ENCODE results near the gene ZNF768. TPM values are rescaled to one million over a fixed set of nuclear protein-coding genes. Genes with fewer than 3 reads are reported as not detected.

ZNF768 gene
- total RNA-seq, 1 donor from 2014 or later: 45.6 TPM

DNA sequence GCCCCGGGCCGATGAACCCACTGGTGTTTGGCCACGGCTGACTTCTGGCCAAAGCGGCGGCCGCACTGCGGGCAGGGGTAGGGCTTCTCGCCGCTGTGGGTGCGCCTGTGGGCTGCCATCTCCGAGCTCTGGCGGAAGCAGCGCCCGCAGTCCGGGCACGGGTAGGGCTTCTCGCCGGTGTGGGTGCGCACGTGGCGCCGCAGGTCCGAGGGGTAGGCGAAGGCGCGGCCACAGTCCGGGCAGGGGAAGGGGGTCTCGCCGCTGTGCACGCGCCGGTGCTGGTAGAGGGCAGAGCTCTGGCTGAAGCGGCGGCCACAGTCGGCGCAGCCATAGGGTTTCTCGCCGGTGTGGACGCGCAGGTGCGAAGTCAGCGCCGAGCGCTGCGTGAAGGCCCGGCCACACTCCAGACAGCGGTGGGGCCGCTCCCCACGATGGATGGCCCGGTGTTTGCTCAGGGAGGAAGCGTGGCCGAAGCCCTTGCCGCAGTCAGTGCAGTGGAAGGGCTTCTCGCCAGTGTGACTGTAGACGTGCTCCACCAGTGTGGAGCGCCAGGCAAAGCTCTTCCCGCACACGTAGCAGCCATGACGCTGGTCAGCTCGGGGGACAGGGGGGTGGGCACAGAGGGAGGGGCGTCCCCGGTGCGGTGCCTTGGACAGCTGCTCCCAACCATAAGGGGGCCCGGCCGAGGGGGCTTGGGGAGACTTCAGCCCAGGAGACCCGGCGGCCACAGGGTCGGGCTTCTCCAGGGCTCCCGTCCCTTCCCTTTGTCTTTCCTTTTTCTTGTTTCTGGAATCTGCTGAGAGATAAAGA lies 29.2 kb upstream of the ZNF768 start:
- Mint-ChIP-seq H3K9me3 (ENCODE audit: unreplicated experiment) (peaks cover 10% of the 10 kb centered on the region), H3K36me3 (ENCODE audit: unreplicated experiment) (peaks cover 11% of the 10 kb centered on the region), H3K27ac (ENCODE audit: unreplicated experiment) (peak overlapping the region; percentile 98), H3K4me1 (ENCODE audit: low read depth, unreplicated experiment) (peaks cover 23% of the 10 kb centered on the region), H3K27me3 (ENCODE audit: unreplicated experiment) (peaks cover 11% of the 10 kb centered on the region), H3K4me3 (ENCODE audit: unreplicated experiment) (peak overlapping the region; percentile 95)
- TF ChIP-seq, protein P1, sequence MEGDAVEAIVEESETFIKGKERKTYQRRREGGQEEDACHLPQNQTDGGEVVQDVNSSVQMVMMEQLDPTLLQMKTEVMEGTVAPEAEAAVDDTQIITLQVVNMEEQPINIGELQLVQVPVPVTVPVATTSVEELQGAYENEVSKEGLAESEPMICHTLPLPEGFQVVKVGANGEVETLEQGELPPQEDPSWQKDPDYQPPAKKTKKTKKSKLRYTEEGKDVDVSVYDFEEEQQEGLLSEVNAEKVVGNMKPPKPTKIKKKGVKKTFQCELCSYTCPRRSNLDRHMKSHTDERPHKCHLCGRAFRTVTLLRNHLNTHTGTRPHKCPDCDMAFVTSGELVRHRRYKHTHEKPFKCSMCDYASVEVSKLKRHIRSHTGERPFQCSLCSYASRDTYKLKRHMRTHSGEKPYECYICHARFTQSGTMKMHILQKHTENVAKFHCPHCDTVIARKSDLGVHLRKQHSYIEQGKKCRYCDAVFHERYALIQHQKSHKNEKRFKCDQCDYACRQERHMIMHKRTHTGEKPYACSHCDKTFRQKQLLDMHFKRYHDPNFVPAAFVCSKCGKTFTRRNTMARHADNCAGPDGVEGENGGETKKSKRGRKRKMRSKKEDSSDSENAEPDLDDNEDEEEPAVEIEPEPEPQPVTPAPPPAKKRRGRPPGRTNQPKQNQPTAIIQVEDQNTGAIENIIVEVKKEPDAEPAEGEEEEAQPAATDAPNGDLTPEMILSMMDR (IDR thresholded peaks at IDR 0.05; ENCODE audit: partially characterized antibody, unreplicated experiment): no peak
- no peak for DNase-seq

GRCh38 chr16:30554557-30555314 lies 28.4 kb upstream of the ZNF768 start:
- Mint-ChIP-seq H3K4me3 (ENCODE audit: unreplicated experiment) (no peak overlapping the region), H3K4me1 (ENCODE audit: low read depth, unreplicated experiment) (peaks cover 21% of the 10 kb centered on the region), H3K27me3 (ENCODE audit: unreplicated experiment) (peaks cover 11% of the 10 kb centered on the region), H3K36me3 (ENCODE audit: unreplicated experiment) (peaks cover 11% of the 10 kb centered on the region), H3K9me3 (ENCODE audit: unreplicated experiment) (peaks cover 10% of the 10 kb centered on the region), H3K27ac (ENCODE audit: unreplicated experiment) (no peak overlapping the region)
- no peak for DNase-seq
- TF ChIP-seq, protein P1 (IDR thresholded peaks at IDR 0.05; ENCODE audit: partially characterized antibody, unreplicated experiment): no peak

DNA sequence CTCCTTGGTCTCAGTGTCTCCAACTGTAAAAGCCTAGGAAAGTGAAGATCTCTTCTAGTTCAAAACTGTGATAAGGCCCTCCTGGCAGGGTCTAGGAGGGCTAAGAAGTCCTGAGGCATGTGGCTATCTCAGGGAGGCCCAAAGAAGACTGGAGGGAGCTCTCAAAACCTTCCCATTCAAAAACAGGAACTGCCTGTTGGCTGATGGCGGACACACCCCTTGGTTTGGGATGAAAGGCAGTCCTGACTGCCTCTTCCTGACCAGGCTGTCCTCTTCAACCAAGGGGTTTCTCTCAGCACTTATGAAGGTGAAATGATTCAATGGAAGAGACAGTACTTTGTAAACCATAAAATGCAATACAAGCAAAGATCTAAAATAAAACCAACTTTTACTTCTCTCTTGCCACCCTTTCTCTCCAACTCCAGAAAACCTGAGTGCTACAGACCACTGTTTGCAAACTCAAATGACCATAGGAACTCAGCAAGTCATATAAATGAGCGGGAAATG lies 27.1 kb upstream of the ZNF768 start:
- peaks cover 10% of the 10 kb centered on the region for H3K4me1 Mint-ChIP-seq (ENCODE audit: low read depth, unreplicated experiment)
- H3K36me3 Mint-ChIP-seq (ENCODE audit: unreplicated experiment): peaks cover 11% of the 10 kb centered on the region
- DNase-seq: no peak
- H3K27me3 Mint-ChIP-seq (ENCODE audit: unreplicated experiment): peaks cover 7% of the 10 kb centered on the region
- H3K27ac Mint-ChIP-seq (ENCODE audit: unreplicated experiment): no peak overlapping the region
- H3K4me3 Mint-ChIP-seq (ENCODE audit: unreplicated experiment): no peak overlapping the region
- peaks cover 8% of the 10 kb centered on the region for H3K9me3 Mint-ChIP-seq (ENCODE audit: unreplicated experiment)
- TF ChIP-seq, protein P1 (IDR thresholded peaks at IDR 0.05; ENCODE audit: partially characterized antibody, unreplicated experiment): no peak

DNA sequence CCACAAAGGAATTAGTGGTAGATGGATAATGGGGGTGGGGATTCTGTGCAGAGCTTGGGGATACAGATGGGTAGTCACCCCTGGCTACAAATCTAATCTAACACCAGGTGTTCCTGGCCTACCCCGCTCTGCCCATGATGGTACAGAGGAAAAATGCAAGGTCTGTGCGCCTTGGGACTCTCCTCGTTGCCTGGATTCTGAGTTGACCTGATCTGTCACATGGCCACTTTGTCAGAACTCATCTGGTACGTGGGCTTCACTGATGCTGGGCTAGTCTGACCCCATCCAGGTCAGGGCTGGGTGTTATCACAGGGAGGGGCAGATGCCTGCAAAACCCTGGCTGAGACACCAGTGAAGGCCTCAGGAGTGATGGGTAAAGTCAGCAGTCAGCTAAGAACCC lies 26.6 kb upstream of the ZNF768 start:
- no peak overlapping the region for H3K27ac Mint-ChIP-seq (ENCODE audit: unreplicated experiment)
- peaks cover 8% of the 10 kb centered on the region for H3K27me3 Mint-ChIP-seq (ENCODE audit: unreplicated experiment)
- H3K4me1 Mint-ChIP-seq (ENCODE audit: low read depth, unreplicated experiment): peaks cover 10% of the 10 kb centered on the region
- H3K36me3 Mint-ChIP-seq (ENCODE audit: unreplicated experiment): peaks cover 11% of the 10 kb centered on the region
- TF ChIP-seq, protein P1 (IDR thresholded peaks at IDR 0.05; ENCODE audit: partially characterized antibody, unreplicated experiment): no peak
- no peak overlapping the region for H3K4me3 Mint-ChIP-seq (ENCODE audit: unreplicated experiment)
- H3K9me3 Mint-ChIP-seq (ENCODE audit: unreplicated experiment): peaks cover 9% of the 10 kb centered on the region
- DNase-seq: no peak
